OCI-M2 (cell line): ENCODE results near the gene SPATA21.
"Not testable (repeated sequence)": the region's sequence is repeated elsewhere in the genome, so short reads cannot be mapped to it uniquely, and the experiment has no call there.

Source experiments
- DNase-seq: peaks from one replicate; lab custom pipeline; 2025; ENCODE audit not compliant: unreplicated experiment; lab: John Stamatoyannopoulos, UW

Gene SPATA21, protein sequence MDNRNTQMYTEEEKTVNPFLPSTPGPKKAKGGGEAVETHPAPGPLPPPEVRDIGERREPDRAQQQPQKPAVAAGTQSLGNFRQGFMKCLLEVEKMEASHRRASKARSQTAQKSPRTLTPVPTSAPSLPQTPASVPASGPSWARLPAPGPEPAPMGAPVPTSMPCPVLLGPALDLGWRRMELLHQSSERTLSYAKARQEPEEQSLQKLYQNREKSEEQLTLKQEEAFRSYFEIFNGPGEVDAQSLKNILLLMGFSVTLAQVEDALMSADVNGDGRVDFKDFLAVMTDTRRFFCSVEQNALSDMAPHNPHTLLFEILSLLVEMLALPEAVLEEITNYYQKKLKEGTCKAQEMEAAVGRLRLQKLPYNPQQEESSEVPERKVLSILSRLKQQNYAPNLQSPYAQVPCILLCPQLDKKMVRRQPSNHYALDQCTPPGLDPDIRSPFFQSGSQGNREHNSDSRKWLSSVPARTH

DNA sequence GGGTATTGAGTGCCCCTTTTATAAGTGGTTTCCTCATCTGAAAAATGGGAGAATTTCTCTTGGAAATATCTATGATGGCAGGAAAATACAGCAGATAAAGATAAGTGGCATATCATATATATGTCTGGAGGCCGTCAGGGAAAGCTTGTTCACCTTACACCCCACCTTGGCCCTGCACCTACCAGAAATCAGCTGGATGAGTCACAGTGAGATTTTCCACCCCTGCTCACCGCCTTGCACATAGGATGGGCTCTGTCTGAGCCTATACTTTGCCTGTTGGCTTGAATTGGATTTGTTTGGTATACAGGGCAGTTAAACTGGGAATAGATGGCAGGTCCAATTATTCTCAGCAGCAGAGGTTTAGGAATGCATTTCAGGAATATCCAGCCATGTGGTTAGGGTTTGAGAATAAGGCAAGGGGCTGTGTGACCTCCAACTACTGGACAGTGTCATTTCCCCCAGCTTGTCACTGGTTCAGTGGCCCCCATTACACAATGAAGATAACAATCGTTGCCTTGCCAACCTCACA, at the start of gene SPATA21:
Gene SPATA21, minus strand, starts transcription at position 479 of the 529 bp plus-strand sequence. CDS start 6,053 bp downstream, outside the sequence.
- DNase-seq = no peak

DNA sequence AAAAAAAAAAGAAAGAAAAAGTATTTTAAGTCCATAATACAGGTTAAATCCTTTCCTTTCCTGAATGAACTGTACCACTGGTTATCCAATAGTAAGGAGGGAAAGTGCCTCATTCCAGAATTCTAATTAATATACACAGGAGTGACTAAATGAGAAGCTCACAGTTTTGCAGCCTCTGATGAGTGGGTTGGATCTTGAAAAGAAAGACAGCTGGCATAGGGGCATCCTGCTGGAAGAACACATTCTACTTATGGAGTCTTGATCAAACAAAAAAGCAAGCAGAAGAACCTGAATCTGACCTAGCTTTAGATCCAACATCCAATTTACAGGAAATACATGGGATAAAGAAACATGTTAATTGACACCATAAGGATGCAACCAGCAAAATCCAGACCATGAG, 49.8 kb upstream of the SPATA21 start:
- DNase-seq = not testable (repeated sequence)

DNA sequence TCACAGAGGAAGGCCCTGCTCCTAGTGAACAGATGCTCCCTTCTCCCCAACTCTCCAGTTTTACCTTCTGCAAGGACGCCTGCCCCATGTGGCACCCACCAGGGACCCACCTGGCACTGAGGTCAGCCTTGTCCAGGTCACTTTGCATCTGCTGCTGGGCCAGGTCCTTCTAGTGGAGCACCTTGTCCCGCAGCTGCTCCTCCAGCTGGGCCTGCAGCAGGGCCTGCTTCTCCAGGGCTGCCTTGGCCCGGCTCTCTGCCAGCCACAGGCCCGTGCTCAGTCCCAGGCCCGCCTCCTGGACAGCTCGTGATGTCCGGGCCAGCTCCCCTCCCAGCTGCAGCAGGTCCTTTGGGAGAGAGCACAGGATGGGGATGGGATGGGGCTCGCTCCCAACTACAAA, 49.1 kb upstream of the SPATA21 start:
- DNase-seq = not testable (repeated sequence)

DNA sequence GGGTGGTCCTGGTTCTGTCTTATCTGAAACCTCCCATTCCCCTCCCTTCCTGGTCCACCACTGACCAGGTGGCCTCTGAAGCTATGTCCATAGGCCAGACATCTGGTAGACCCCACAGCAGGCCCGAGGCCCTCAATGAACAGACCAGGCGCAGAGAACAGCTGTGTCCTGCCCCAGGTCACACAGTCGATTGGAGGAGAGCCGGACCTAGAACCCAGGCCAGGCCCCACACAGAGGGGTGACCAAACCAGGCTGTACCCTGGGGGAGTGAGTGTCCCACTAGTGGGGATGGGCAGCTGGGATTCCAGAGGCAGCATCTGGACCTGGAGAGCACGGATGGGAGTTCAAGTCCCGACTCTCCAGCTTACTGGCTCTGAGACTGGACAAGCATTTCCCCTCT, 47.7 kb upstream of the SPATA21 start:
- no peak for DNase-seq

DNA sequence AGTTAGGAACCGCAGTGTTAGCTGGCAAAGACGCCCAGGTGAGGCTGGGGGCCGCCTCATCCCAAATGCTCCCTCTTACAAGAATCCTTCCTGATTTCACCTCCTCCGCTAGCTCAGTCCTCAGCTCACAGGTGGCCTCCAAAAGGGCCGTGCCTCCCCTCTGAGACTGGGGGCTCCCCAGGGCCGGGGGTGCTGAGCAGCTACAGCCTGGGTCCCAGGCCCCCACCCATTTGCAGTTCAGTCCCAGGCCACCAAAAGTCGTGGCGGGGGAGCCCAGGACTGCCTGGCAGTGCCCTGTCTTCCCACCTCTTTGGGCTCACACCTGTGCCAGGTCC, 47.2 kb upstream of the SPATA21 start:
- no peak for DNase-seq

DNA sequence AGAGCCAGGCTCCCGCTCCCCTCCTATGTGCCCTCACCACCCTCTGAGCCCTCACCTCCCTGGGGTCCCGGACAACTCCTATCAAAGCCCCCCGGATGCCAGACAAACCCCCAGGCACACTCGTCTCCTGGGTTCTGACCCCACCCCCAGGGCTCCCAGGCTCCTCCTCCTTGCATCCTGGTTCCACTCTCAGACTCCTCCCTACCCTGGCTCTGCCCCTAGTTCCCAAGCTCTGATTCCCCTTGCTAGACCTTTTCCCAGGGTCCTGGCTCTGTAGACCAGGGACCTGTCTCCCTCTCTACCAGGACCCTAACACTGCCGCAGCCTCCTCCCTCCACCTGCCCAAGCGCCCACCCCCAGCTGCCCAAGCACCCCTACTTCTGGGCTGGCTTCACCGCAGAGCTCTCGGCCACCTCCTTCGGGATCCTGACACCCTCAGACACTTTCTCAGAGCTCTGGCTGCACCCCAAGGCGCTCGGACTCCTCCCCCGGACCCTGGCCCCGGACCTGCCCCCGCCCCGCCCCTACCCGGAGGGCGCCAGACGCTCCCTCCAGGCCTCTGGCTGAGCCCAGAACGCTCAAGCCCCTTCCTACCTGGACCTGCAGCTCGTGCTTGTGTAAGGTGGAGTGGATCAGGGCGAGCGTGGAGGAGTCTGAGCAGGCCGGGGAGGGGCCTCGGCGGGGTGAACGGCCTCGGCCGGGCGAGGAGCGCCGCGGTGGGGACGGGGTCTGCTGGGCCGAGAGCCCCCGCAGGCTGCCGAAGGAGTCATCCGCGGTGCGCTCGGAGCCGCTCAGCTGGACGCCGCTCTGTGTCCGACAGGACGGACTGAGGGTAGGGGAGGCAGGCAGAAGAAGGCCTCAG, 46.6 kb upstream of the SPATA21 start:
- DNase-seq = not testable (repeated sequence)

DNA sequence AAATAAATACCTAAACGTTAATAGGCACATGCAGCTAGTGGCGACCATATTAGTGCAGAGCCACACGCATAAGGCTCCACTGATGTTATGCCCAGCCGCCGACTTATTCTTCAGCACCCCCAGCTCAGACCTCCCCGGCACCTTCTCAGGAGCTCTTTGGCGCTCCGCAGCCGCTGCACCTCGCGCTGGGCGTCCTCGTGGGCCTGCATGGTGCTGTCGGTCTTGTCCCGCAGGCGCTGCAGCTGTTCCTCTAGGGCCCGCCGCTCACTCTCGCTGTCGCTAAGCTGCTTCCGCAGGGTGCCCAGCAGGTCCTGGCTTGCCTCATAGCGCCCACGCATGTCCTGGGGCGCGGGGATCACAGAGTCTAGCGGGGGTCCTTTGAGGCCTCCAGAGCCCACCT, 45.9 kb upstream of the SPATA21 start:
- not testable (repeated sequence) for DNase-seq

DNA sequence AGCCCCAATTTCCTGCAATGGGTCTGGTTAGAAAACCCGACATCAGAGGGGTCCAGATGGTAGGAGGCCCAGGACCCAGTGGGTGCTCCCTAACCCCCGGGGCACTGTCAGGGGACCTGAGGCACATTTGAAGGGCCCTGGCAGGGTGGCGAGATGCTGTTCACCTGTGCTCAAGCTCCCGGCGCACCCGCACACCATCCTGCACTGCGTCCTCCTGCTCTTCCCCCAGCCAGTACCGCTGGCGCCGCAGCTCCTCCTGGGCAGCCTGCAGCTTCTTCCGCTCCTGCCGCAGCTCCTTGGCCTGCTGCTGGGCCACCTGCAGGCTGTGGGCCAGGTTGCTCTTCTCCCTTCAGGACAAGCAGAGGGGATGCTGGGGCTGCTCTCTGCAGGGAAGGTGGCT, 40.9 kb upstream of the SPATA21 start:
- DNase-seq = no peak

DNA sequence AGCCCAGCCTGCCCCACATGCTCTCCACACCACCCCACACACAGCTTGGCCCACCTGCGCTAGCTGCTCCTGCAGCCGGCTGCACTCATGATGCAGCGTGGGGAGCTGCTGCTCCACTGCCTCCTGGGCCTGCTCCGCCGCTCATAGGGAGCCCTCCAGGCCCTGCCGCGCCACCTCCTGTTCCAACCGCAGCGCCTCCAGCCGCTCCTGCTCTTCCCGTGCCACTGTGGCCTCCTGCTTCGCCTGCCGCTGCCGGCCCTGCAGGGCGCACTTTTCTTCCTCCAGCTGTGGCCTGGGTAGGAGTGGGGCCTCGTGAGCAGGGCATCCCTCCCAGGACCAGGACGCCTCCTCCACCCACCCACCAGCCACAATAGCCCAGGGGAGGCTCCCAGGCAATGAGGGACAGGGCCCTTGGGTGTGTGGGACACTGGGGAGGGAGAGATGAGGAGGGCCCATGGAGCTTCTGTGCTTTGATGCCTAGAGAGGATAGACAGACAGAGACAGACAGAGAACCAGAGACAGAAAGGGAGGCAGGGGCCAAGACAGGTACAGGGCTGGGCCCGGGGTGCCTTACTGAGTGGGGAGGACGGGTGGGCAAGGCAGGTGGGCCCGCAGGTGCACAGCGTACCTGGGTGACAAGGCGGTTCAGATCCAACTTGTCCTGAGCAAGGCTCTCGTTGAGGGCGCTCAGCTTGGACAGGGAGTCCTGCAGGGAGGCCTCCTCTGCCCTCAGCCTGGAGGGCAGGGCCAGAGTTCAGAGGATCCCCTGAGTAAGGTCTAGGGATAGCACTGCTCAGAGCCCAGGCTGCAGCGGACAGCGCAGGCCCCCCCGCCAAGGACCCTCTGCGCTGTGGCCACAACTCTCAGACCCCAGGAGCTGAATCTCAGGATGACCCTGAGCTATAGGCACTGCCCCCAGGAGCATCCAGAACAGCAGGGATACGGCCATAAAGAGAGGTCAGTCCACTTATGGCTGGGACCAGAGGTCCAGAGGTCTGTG, 38.8 kb upstream of the SPATA21 start:
- DNase-seq = not testable (repeated sequence)

DNA sequence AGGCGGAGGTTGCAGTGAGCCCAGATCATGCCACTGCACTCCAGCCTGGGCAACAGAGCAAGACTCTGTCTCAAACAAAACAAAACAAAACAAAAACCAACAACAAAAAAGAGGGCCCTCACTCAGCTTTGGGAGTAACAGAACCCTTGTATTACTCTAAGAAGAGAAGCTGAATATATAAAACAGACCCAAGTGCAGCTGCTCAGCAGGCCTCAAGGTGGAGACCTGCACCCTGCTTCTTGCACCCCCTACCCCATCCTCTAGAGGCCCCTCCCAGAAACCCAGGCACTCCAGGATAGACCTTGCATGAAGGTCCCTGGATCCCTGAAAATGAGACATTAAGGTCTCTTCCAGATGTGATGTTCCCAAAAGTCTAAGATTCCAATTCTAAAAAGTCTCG, 37.7 kb upstream of the SPATA21 start:
- DNase-seq = not testable (repeated sequence)

DNA sequence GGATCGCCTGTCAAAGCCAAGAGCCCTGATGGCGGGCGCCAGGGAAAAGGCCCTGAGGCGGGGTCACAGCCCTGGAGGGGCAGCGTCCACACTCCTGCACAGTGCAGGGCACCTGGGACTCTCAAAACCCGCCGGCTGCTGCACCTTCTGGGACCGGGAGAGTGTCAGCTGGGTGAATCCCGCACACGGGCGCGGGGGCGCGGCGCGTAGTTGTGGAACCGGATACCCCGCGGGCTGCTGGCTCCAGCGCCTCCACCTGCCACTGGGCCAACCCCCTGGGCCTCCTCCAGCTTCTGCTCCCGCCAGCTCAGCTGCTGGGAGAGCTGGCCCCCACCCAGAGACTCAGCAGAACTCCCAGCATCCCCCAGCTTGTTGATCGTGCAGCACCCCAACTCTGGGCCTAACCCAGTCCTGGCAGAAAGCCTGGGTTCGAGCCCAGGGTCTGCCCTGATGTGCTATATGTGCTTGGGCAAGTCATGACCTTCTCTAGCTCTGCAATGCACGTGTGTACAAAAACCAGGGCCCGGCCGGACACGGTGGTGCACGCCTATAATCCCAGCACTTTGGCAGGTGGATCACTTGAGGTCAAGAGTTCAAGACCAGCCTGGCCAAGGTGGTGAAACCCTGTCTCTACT, 37.1 kb upstream of the SPATA21 start:
- DNase-seq = no peak

DNA sequence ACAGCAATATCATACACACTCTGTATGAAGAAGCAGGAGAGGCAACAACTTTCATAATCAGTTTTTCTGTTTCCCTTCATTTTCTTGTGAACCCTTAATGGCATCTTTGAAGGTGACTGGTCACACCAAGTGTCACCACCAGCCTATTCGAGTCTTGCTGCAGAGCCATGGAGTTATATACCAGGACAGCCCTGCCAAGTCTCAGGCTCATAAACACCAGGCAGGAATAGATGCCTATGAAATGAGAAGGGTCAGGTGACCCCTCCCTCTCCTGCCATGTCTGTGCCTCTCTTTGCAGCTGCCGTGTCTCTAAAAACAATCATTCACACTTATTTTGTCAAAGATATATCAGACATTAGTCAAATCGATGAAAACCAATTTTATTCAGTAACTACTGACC, 31.3 kb upstream of the SPATA21 start:
- DNase-seq = no peak

DNA sequence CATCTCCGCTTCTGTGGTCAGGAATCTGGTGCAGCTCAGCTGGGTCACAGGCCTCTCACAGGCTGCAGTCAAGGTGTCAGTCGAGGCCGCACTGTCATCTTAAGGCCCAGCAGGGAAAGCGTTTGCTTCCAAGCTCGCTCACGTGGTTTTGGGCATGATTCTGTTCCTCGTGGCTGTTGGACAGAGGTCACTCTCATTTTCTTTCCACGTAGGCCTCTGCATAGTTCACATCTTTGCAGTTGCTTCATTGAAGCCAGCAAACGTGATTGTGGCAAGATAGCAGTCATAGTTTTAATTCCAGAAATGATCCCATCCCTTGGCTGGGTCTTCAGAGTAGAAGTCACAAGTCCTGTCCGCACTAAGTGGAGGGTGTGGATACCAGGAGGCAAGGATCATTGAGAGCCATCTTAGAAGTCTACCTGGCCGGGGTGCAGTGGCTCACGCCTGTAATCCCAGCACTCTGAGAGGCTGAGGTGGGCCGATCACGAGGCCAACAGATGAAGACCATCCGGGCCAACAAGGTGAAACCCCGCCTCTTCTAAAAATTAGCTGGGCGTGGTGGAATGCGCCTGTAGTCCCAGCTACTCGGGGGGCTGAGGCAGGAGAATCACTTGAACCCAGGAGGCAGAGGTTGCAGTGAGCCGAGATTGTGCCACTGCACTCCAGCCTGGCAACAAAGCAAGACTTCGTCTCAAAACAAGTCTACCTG, 27.8 kb upstream of the SPATA21 start:
- DNase-seq = no peak

DNA sequence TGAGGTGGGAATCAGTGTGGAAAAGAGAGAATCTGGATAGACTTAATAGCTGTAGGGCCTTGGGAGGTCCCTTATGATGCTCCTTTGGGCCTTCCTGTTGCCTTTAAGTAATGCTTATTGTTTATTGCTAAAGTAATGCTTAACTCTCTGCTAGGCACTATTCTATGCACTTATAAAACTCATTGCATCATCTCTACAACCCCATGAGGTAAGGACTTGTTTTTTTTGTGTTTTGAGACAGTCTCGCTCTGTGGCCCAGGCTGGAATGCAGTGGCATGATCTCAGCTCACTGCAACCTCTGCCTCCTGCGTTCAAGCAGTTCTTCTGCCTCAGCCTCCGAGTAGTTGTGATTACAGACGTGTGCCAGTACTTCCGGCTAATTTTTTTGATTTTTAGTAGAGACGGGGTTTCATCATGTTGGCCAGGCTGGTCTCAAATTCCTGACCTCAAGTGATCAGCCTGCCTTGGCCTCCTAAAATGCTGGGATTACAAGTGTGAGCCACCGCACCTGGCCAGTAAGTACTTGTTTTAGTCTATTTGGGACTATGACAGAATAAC, 25.6 kb upstream of the SPATA21 start:
- no peak for DNase-seq

DNA sequence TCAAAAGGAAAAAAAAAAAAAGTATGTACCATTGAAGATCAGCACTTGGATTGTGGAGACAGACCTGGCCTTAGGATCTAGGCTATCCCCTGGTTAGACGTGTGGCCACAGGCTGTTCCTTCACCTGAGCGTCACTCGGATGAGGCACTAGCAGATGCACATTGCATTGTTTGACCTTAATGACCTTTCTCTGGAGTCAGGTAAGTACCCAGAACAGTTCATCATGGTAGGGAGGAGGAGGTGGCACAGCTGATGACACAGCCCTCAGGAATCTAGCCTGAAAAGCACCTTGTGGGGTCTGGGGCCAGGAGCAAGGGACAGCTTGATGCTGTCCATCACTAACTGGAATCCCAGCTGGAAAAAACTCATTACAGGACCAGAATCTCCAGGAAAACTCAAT, 24.5 kb upstream of the SPATA21 start:
- no peak for DNase-seq

DNA sequence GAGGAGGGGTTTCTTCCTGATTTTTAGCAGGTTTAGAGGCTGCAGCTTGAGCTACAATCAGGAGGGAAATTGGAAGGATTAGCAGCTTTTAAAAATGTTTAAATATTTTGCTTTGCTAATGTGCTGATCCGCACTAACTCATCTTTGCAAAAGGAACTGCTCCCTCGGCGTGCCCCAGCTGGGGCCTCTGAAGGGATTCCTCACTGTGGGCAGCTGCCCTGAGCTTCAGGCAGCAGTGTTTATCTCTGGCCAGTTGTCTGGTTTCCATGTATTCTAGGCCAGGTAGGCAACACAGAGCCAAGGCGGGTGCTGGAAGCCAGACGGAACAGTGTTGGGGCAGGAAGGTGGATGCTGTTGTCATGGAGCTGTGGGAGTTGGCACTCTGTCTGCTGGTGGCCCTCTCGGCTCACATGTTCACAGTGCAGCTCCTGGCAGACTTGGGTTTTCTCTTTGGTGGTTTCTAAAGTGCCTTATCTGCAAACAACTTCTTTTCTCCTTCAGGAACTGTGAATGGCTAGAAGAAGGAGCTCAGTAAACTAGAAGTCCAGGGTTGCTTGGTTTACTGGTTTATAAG, 22.2 kb upstream of the SPATA21 start:
- DNase-seq = no peak

DNA sequence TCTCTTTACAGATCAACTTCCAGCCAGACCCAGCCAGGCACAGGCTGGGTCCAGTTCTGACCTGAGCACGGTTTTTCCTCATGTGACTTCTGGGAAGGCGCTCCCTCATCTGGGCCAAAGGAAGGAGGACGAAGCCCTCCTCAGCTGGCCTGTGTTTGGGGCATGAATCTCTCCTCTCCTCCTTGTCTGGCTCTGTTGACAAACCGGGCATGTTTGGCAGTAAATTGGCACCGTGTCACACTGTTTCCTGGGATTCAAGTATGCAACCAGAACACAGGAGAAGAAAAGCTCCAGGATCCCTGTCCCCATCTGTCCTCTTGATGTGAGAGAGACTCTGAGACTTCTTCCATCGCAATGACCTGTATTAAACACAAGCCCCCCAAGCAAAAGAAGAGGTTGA, 21.6 kb upstream of the SPATA21 start:
- no peak for DNase-seq

DNA sequence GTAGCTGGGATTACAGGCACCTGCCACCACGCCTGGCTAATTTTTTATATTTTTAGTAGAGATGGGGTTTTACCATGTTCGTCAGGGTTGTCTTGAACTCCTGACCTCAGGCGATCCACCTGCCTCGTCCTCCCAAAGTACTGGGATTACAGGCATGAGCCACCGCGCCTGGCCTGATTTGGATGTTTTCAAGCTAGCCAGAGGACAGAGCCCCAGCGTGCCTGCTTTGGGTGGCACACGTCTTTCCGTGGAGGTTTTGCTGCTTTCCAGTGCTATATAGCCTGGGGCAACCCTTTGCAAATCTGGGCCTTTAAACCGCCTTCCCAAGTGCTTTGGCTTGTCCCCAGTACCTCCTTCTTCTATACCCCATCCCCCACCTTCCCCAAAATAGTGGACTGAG, 18.9 kb upstream of the SPATA21 start:
- not testable (repeated sequence) for DNase-seq

DNA sequence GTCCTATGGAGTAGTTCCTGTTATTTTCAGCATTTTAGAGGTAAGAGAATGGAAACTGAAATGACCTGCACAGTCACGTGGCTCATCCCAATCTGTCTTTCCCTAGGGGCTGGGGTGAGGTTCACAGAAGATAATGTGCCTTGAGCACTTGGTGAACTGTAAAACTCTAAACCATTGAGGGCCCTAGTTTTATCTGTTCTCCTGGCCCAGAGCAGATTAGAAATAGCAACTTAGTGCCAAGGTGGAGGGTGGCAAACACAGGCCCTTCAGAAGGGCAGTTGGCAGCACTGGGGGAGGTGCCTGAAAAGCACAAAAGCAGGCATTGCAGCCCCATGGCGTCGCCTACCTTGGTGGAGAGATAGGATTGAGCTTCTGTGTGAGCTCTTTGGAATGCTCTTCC, 17.7 kb upstream of the SPATA21 start:
- DNase-seq = not testable (repeated sequence)
